ENCODE results near the gene ACCSL.

ACCSL gene

DNA sequence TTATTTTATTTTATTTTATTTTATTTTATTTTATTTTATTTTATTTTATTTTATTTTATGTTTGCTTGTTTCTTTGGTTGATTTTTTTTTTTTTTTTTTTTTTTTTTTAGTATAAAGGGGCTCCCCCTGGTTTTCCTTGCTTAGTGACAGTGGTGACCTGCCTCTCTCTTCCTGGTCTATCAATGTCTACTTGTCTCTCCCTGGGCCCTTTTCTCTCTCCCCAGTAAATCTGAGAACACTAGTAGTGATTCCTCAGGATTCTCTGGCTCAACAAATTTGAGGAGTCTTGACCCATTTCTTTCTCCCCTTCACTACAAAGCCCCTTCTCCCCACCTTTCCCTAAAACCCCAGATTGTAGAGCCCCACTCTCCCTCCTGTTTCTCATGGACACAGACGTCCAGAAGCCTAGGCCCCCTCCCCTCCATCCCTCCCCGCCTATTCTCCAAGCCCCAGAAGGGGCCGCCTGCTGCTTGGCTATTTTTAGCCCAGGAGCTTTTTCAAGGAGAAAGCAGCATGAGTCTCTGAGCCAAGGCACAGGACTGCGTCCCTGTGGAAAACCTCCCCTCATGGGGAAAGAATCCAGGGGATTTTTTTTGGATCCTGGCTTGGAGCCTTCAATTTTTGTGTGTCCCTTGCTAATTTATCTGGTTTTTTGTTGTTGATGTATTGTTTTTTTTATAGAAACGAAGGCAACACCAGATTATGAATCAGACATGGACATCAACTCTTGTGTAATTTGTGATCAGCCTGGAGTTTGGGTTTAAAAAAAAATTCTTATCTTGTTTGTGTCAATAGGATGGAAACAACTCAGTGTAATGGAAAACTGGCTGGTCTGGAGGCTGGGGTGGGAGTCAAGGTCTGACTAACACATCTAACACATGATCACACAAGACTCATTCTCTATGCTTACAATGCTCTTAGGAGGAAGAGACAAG, 17.5 kb upstream of the ACCSL start:
- no peak overlapping the region for H3K4me3 Mint-ChIP-seq
- DNase-seq: no peak
- H3K27me3 Mint-ChIP-seq: peaks cover 45 to 55% of the 10 kb centered on the region in 2 donors
- H3K27ac Mint-ChIP-seq: no peak overlapping the region
- H3K9me3 Mint-ChIP-seq: peaks cover 7 to 11% of the 10 kb centered on the region in 2 donors
- no peaks in the 10 kb centered on the region for H3K4me1 Mint-ChIP-seq
- peaks cover 2 to 6% of the 10 kb centered on the region in 2 donors for H3K36me3 Mint-ChIP-seq
- no peak for ATAC-seq (replicated peaks)

DNA sequence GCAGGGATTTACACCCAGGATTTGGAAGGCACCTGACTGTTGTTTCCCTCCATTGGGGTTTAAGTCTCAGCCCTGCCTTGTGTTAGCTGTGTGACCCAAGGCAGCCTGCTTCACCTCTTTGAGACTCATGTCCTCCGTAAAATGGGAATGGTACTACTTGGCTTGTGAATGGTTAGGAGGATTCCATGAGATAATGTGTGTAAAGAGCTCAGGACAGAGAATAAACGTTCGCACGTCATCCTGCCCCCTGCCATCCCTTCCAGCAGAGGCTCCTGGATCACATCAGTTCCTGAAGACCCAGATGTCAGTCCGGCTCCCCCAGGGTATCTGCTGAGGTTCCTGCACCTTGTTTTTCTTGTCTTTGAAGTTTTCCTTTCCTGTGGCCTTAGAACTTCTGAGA, 16.8 kb upstream of the ACCSL start:
- H3K4me1 Mint-ChIP-seq: no peaks in the 10 kb centered on the region
- DNase-seq: no peak
- no peak overlapping the region for H3K4me3 Mint-ChIP-seq
- peaks cover 43 to 53% of the 10 kb centered on the region in 2 donors for H3K27me3 Mint-ChIP-seq
- ATAC-seq (replicated peaks): no peak
- H3K36me3 Mint-ChIP-seq: peaks cover 2 to 6% of the 10 kb centered on the region in 2 donors
- H3K27ac Mint-ChIP-seq: no peak overlapping the region
- H3K9me3 Mint-ChIP-seq: peaks cover 4 to 9% of the 10 kb centered on the region in 2 donors

DNA sequence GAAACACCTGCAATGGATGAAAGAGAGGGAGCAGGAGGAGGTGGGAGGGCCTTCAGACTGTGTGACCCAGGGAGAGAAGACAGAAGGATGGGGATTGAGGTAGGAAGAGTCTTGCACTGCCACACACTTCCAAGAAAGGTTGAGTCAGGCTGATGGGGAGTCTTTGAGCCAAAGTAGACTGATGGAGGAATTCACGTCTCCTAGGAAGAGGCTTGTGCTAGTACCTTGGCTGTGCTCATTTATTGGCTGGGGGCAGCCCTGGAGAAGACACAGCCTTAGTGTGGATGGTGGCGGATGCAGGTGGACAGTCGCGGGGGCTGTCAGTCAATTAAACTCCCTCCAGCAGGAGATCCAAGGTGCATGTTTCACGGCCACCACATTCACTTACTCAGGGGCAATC, 16.2 kb upstream of the ACCSL start:
- ATAC-seq (replicated peaks) (no peak), DNase-seq (no peak)
- peaks cover 40 to 54% of the 10 kb centered on the region in 2 donors for H3K27me3 Mint-ChIP-seq
- H3K4me1 Mint-ChIP-seq: no peaks in the 10 kb centered on the region
- no peak overlapping the region for H3K4me3 Mint-ChIP-seq
- peak overlapping the region; percentile 16 for H3K27ac Mint-ChIP-seq
- peaks cover 1 to 5% of the 10 kb centered on the region in 2 donors for H3K9me3 Mint-ChIP-seq
- H3K36me3 Mint-ChIP-seq: peaks cover 2 to 6% of the 10 kb centered on the region in 2 donors

DNA sequence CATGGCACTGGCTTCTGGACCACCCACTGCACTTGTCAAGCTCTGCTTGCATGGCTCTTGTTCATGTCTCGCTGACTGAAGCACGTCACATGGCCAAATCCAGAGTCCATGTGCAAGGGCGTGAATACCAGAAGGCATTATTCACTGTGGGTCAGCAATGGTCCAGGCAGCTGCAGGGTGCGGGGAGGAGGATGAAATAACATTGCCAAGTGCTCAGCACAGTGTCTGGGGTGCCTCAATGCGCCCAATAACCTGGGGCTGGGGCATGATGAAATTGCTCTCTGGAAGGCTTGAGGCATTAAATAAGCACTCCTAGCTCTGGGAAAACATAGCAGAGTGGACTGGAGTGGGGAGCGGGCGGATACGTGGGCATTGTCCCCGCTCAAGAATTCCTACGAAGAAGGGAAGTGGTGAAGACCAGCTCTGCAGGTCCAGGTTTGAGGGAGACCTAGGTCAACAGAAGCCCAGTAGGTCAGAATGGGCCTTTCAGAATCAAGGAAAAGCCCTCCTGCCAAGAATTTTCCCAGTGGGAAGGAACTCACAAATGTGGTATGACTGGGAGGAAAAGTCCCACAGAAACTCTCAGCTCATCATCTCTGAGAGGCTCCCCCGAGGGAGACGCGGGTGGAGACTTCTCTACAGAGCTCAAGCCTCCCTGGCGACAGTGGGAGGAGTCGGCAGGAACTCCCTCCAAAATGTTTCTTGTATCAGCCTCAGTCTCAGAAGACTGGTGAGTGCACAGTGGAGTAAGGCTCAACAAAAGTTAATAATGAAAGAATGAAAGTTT, 15.3 kb upstream of the ACCSL start:
- H3K4me3 Mint-ChIP-seq: no peak overlapping the region
- no peak overlapping the region for H3K27ac Mint-ChIP-seq
- ATAC-seq (replicated peaks): no peak

GRCh38 chr11:44033411-44033850, 14.3 kb upstream of the ACCSL start:
- H3K36me3 Mint-ChIP-seq: peaks cover 2 to 6% of the 10 kb centered on the region in 2 donors
- no peak for ATAC-seq (replicated peaks)
- peaks cover 48 to 63% of the 10 kb centered on the region in 2 donors for H3K27me3 Mint-ChIP-seq
- DNase-seq: no peak
- no peak overlapping the region for H3K27ac Mint-ChIP-seq
- no peaks in the 10 kb centered on the region for H3K4me1 Mint-ChIP-seq
- no peak overlapping the region for H3K4me3 Mint-ChIP-seq
- H3K9me3 Mint-ChIP-seq: peaks cover 1 to 5% of the 10 kb centered on the region in 2 donors

More for the DNA sequence above, 15.3 kb upstream of the ACCSL start:
- Mint-ChIP-seq H3K27me3 (peaks cover 40 to 54% of the 10 kb centered on the region in 2 donors), H3K9me3 (peaks cover 1 to 5% of the 10 kb centered on the region in 2 donors), H3K36me3 (peaks cover 2 to 6% of the 10 kb centered on the region in 2 donors), H3K4me1 (no peaks in the 10 kb centered on the region)
- DNase-seq: no peak

DNA sequence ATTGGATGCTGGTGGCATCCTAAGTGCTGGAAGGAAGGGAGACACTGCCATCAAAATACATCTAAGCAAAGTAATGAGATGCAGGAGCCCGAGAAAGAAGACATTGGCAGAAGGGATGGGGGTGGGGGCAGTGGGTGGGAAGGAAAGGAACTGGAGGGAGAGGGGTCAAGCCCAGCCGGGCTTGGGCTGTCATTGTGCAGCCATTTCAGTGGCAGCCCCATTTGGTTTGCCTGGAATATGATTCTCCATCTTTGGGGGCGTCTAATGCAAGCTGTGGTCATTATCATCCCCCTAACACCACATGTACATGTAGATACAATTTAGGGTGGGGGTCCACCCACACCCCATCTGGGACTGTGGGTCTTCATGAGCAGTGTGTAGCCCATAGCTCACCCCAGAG, 13.9 kb upstream of the ACCSL start:
- DNase-seq: no peak
- peaks cover 1 to 5% of the 10 kb centered on the region in 2 donors for H3K9me3 Mint-ChIP-seq
- H3K4me1 Mint-ChIP-seq: no peaks in the 10 kb centered on the region
- no peak overlapping the region for H3K4me3 Mint-ChIP-seq
- no peak overlapping the region for H3K27ac Mint-ChIP-seq
- peaks cover 48 to 63% of the 10 kb centered on the region in 2 donors for H3K27me3 Mint-ChIP-seq
- peaks cover 2 to 6% of the 10 kb centered on the region in 2 donors for H3K36me3 Mint-ChIP-seq
- ATAC-seq (replicated peaks): no peak

- no peak overlapping the region for H3K4me3 Mint-ChIP-seq
- no peak for DNase-seq
- peaks cover 46 to 59% of the 10 kb centered on the region in 2 donors for H3K27me3 Mint-ChIP-seq
- ATAC-seq (replicated peaks): no peak
- H3K36me3 Mint-ChIP-seq: peaks cover 2 to 6% of the 10 kb centered on the region in 2 donors
- H3K27ac Mint-ChIP-seq: no peak overlapping the region
- H3K4me1 Mint-ChIP-seq: no peaks in the 10 kb centered on the region
- peaks cover 1 to 5% of the 10 kb centered on the region in 2 donors for H3K9me3 Mint-ChIP-seq
Observed at GRCh38 chr11:44034639-44035038, 13.1 kb upstream of the ACCSL start.

- Mint-ChIP-seq H3K4me1 (no peaks in the 10 kb centered on the region), H3K4me3 (no peak overlapping the region), H3K27ac (no peak overlapping the region), H3K36me3 (peaks cover 0 to 9% of the 10 kb centered on the region in 2 donors), H3K27me3 (peaks cover 28 to 39% of the 10 kb centered on the region in 2 donors), H3K9me3 (peaks cover 6 to 14% of the 10 kb centered on the region in 2 donors)
- DNase-seq (peak; percentile 5), ATAC-seq (replicated peaks) (peak; percentile 73 to 75)
Observed at GRCh38 chr11:44036811-44037657, 10.7 kb upstream of the ACCSL start.

- Mint-ChIP-seq H3K4me1 (no peaks in the 10 kb centered on the region), H3K36me3 (peaks cover 0 to 9% of the 10 kb centered on the region in 2 donors), H3K27ac (no peak overlapping the region), H3K27me3 (peaks cover 22 to 34% of the 10 kb centered on the region in 2 donors), H3K4me3 (no peak overlapping the region), H3K9me3 (peaks cover 6 to 14% of the 10 kb centered on the region in 2 donors)
- ATAC-seq (replicated peaks): peak in 1 of 2 donors; percentile 12
- DNase-seq: no peak
Observed at GRCh38 chr11:44037658-44037998, 10.2 kb upstream of the ACCSL start.

DNA sequence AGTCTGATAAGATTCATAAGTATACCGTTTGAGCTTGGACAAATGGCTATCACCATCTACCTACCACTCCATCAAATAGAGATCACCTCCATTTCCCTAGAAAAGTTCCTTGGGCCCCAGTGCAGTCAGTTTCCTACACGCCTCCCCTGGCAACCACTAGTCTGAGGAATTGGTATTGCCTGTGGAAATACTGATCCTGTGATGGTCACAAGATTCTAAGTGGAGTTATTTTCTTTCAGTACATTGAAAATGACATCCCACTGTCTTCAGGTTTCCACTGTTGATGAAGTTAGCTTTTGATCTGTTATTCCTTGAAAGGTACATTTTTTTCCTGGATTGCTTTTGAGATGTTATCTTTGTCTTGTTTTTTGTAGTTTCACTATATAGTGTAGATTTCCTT, 4.6 kb upstream of the ACCSL start:
- no peaks in the 10 kb centered on the region for H3K4me1 Mint-ChIP-seq
- no peak overlapping the region for H3K4me3 Mint-ChIP-seq
- DNase-seq (no peak), ATAC-seq (replicated peaks) (no peak)
- peaks cover 0 to 3% of the 10 kb centered on the region in 2 donors for H3K36me3 Mint-ChIP-seq
- H3K9me3 Mint-ChIP-seq: peaks cover 6 to 9% of the 10 kb centered on the region in 2 donors
- H3K27me3 Mint-ChIP-seq: peaks cover 24 to 32% of the 10 kb centered on the region in 2 donors
- no peak overlapping the region for H3K27ac Mint-ChIP-seq

DNA sequence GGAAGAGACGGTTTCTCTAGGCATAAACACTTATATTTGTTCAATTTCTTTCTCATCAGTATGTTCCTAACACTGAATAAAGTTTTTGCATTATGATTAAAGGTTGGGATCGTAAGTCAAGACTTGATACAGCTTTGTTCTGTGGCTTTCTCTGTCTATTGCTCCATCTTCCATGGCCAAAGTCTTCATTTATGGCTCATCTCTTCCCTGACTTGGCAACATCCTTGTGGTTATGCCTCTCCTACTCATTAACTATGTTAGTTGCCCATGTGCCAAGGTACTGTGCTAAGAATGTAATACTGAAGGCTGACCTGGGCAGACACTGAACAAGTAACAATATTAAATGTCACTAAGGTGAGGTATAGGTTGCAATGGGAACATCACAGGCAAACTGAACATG, 1.6 kb upstream of the ACCSL start:
- ATAC-seq (replicated peaks): no peak
- peaks cover 0 to 3% of the 10 kb centered on the region in 2 donors for H3K36me3 Mint-ChIP-seq

DNA sequence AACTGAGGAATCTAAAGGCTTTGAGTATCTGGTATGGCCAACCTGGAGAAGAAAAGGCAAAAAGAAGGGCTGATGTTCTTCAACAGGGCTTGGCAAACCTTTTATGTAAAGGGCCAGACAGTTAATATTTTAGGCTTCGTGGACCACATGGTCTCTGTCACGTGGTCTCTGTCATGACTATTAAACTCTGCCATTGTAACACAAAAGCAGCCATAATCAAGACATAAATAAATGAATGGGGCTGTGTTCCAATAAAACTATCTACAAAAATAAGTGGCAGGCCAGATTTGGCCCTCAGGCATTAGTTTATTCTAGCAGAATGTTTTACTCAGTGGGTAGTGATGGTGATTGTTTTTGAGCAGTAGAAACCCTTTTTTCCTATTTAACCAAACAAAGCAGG, 483 bp upstream of the ACCSL start:
- no peaks in the 10 kb centered on the region for H3K36me3 Mint-ChIP-seq

More for the DNA sequence above, 1.6 kb upstream of the ACCSL start:
- Mint-ChIP-seq H3K9me3 (peaks cover 3 to 4% of the 10 kb centered on the region in 2 donors), H3K27me3 (peaks cover 19 to 27% of the 10 kb centered on the region in 2 donors), H3K4me1 (no peaks in the 10 kb centered on the region), H3K27ac (no peak overlapping the region), H3K4me3 (no peak overlapping the region)
- no peak for DNase-seq

GRCh38 chr11:44049832-44050231, 2.1 kb downstream of the ACCSL start:
- H3K27ac Mint-ChIP-seq: no peak overlapping the region
- no peaks in the 10 kb centered on the region for H3K9me3 Mint-ChIP-seq
- H3K4me3 Mint-ChIP-seq: no peak overlapping the region
- DNase-seq (no peak), ATAC-seq (replicated peaks) (no peak)
- H3K36me3 Mint-ChIP-seq: no peaks in the 10 kb centered on the region
- no peaks in the 10 kb centered on the region for H3K4me1 Mint-ChIP-seq
- H3K27me3 Mint-ChIP-seq: peaks cover 19 to 27% of the 10 kb centered on the region in 2 donors

More for the DNA sequence above, 483 bp upstream of the ACCSL start:
- Mint-ChIP-seq H3K27ac (no peak overlapping the region), H3K9me3 (no peaks in the 10 kb centered on the region), H3K4me3 (no peak overlapping the region), H3K4me1 (no peaks in the 10 kb centered on the region), H3K27me3 (peaks cover 19 to 30% of the 10 kb centered on the region in 2 donors)
- no peak for DNase-seq
- no peak for ATAC-seq (replicated peaks)
